ENCODE data around the gene CIB4.

The CIB4 gene

DNA sequence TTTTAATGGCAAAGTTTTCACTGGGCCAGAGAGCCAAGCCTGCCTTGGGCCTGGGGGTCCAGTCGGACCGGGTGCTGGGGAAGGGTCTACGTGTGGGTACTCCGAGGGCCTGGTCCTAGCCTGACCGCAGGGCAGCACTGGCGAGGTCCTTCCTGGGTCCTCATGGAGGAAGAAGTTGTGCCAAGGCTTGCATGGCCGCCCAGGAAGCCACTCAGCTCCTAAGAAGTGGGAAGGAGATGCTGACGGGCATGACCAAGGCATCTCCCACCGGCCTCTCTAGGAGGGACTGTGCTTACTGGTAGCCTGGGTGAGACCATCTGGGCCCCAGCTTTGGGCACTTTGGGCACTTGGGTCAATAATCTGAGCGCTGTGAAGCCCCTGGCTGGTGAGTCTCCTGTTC is 22.6 kb downstream of the CIB4 start:
- no peak for DNase-seq (ENCODE audit: low read depth)
- TF ChIP-seq CTCF (IDR thresholded peaks at IDR 0.05; ENCODE audit: low read length, missing control alignments), result no peak
- H3K4me3 ChIP-seq (replicated peaks; ENCODE audit: low read depth, low read length), result no peak overlapping the region

- H3K4me3 ChIP-seq (replicated peaks; ENCODE audit: low read depth, low read length), result no peak overlapping the region
- TF ChIP-seq CTCF (IDR thresholded peaks at IDR 0.05; ENCODE audit: low read length, missing control alignments), result no peak
- no peak for DNase-seq (ENCODE audit: low read depth)
These were observed 23.5 kb downstream of the CIB4 start for GRCh38 chr2:26617588-26618083.

- no peak overlapping the region for H3K4me3 ChIP-seq (replicated peaks; ENCODE audit: low read depth, low read length)
- TF ChIP-seq CTCF (IDR thresholded peaks at IDR 0.05; ENCODE audit: low read length, missing control alignments), result no peak
- no peak for DNase-seq (ENCODE audit: low read depth)
These were observed 24.2 kb downstream of the CIB4 start for GRCh38 chr2:26616706-26617587.

GRCh38 chr2:26615860-26616705 is 25.1 kb downstream of the CIB4 start:
- H3K4me3 ChIP-seq (replicated peaks; ENCODE audit: low read depth, low read length), result no peak overlapping the region
- no peak for DNase-seq (ENCODE audit: low read depth)
- TF ChIP-seq CTCF (IDR thresholded peaks at IDR 0.05; ENCODE audit: low read length, missing control alignments), result no peak

DNA sequence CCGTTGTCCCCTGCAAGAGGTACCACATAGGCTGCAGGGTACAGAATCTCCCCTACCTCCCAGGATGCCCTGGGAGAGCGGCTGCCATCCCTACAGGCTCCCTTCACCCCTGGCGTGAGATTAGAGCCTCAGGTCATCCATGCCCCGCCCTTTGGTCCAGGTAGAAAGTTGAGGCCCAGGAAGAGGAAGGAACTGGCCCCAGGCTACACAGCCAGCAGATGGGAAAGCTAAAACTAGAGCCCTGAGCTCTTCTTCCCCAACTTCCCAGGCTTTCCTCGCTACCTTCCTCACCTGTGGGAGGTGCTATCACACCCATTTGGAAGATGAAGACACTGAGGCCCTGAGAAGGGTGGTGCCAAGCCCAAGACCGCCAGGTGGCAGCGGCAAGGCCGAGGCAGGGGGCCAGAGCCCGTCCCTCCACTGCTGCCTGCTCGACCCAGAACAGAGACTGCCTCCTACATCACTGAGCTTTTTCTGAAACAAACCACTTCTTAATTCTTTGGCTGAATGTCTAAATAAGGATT is 25.8 kb downstream of the CIB4 start:
- no peak for DNase-seq (ENCODE audit: low read depth)
- TF ChIP-seq CTCF (IDR thresholded peaks at IDR 0.05; ENCODE audit: low read length, missing control alignments), result no peak
- H3K4me3 ChIP-seq (replicated peaks; ENCODE audit: low read depth, low read length), result no peak overlapping the region

- TF ChIP-seq CTCF (IDR thresholded peaks at IDR 0.05; ENCODE audit: low read length, missing control alignments), result no peak
- DNase-seq (ENCODE audit: low read depth), result no peak
- no peak overlapping the region for H3K4me3 ChIP-seq (replicated peaks; ENCODE audit: low read depth, low read length)
These were observed 26.7 kb downstream of the CIB4 start for GRCh38 chr2:26614216-26615138.

All from fibroblast of pulmonary artery (primary cell).